GM10266 (cell line): ENCODE data around the gene SHFL.

Experiments used
- DNase-seq: peaks from one replicate; pipeline ENCODE4 v3.0.0; 2012; ENCODE audit errors: extremely low spot score
- CTCF ChIP-seq: IDR thresholded peaks from 2 replicates; pipeline ENCODE4 v1.5.1; 2012; ENCODE audit warnings: mild to moderate bottlenecking, low read depth; ENCODE audit not compliant: control insufficient read depth, insufficient read depth; ENCODE audit errors: missing control alignments

Gene SHFL

GRCh38 chr19:10137751-10138682 lies 51.9 kb downstream of the SHFL start:
- no peak for TF ChIP-seq CTCF

GRCh38 chr19:10138879-10139795 lies 53.0 kb downstream of the SHFL start:
- no peak for DNase-seq
- TF ChIP-seq CTCF, result no peak

More at GRCh38 chr19:10137751-10138682, 51.9 kb downstream of the SHFL start:
- no peak for DNase-seq

GRCh38 chr19:10139952-10140351 lies 53.8 kb downstream of the SHFL start:
- no peak for TF ChIP-seq CTCF
- no peak for DNase-seq

- TF ChIP-seq CTCF, result no peak
- no peak for DNase-seq
Observed at GRCh38 chr19:10141479-10141878, 55.4 kb downstream of the SHFL start.

GRCh38 chr19:10141973-10142372 lies 55.9 kb downstream of the SHFL start:
- TF ChIP-seq CTCF, result no peak
- no peak for DNase-seq
